SK-N-SH treated with all-trans-retinoic acid at 6 μM for 48 hours (cell line): ENCODE measurements around the gene SIK3.

Experiments used
- ATAC-seq: fragments of 200-7000 bp; cut with Tn5 transposase; 3 replicates; pipeline ENCODE4 v1.9.1; 2020; ENCODE audit warnings: mild to moderate bottlenecking, moderate library complexity
- ARNTL ChIP-seq: fragments of 450-650 bp; formaldehyde crosslinking; IDR thresholded peaks from 2 replicates; pipeline ENCODE4 v1.5.0; 2020; ENCODE audit warnings: low read depth, mild to moderate bottlenecking, moderate library complexity, borderline replicate concordance
- BACH2 ChIP-seq: fragments of 250-450 bp; sonication (Bioruptor Pico); IDR thresholded peaks from 2 replicates; pipeline ENCODE4 v1.9.0; 2021; ENCODE audit warnings: mild to moderate bottlenecking, borderline replicate concordance
- CREB5 ChIP-seq: fragments of 250-450 bp; sonication (Bioruptor Pico); IDR thresholded peaks from 2 replicates; pipeline ENCODE4 v1.5.1; 2020; ENCODE audit warnings: low read depth, mild to moderate bottlenecking, moderate library complexity
- CSDC2 ChIP-seq: fragments of 250-450 bp; sonication (Bioruptor Pico); IDR thresholded peaks from 2 replicates; pipeline ENCODE4 v1.5.0; 2020; ENCODE audit warnings: mild to moderate bottlenecking, moderate library complexity
- ESRRG ChIP-seq: fragments of 250-450 bp; sonication (Bioruptor Pico); IDR thresholded peaks from 2 replicates; pipeline ENCODE4 v1.6.1; 2021; ENCODE audit warnings: mild to moderate bottlenecking
- GLIS3 ChIP-seq: fragments of 250-450 bp; sonication (Bioruptor Pico); IDR thresholded peaks from 2 replicates; pipeline ENCODE4 v1.5.0; 2020; ENCODE audit warnings: mild to moderate bottlenecking, moderate library complexity
- ISL1 ChIP-seq: fragments of 250-450 bp; sonication (Bioruptor Pico); IDR thresholded peaks from 2 replicates; pipeline ENCODE4 v2.1.2; 2022; ENCODE audit warnings: mild to moderate bottlenecking, moderate library complexity
- OSR1 ChIP-seq: fragments of 250-450 bp; sonication (Bioruptor Pico); IDR thresholded peaks from 2 replicates; pipeline ENCODE4 v1.8.0; 2022; ENCODE audit warnings: moderate library complexity, mild to moderate bottlenecking, inconsistent platforms
- POU6F1 ChIP-seq: fragments of 250-450 bp; sonication (Bioruptor Pico); IDR thresholded peaks from 2 replicates; pipeline ENCODE4 v1.8.0; 2021; ENCODE audit warnings: low read depth, mild to moderate bottlenecking, moderate library complexity, borderline replicate concordance
- PPARA ChIP-seq: fragments of 250-450 bp; sonication (Bioruptor Pico); IDR thresholded peaks from 2 replicates; pipeline ENCODE4 v1.5.0; 2020; ENCODE audit warnings: mild to moderate bottlenecking, borderline replicate concordance
- RARB ChIP-seq: fragments of 250-450 bp; sonication (Bioruptor Pico); IDR thresholded peaks from 2 replicates; pipeline ENCODE4 v1.8.0; 2021; ENCODE audit warnings: mild to moderate bottlenecking, moderate library complexity
- SNAI2 ChIP-seq: fragments of 250-450 bp; sonication (Bioruptor Pico); IDR thresholded peaks from 2 replicates; pipeline ENCODE4 v1.5.0; 2020; ENCODE audit warnings: mild to moderate bottlenecking, moderate library complexity
- TCF4 ChIP-seq: fragments of 250-450 bp; sonication (Bioruptor Pico); IDR thresholded peaks from 2 replicates; pipeline ENCODE4 v1.8.0; 2021; ENCODE audit warnings: mild to moderate bottlenecking, moderate library complexity, borderline replicate concordance
- TOX ChIP-seq: fragments of 250-450 bp; sonication (Bioruptor Pico); IDR thresholded peaks from 2 replicates; pipeline ENCODE4 v1.8.0; 2021; ENCODE audit warnings: mild to moderate bottlenecking, moderate library complexity, borderline replicate concordance
- TSHZ2 ChIP-seq: fragments of 250-450 bp; sonication (Bioruptor Pico); IDR thresholded peaks from 2 replicates; pipeline ENCODE4 v1.5.0; 2020; ENCODE audit warnings: mild to moderate bottlenecking, moderate library complexity
- ZC3H10 ChIP-seq: fragments of 250-450 bp; sonication (Bioruptor Pico); IDR thresholded peaks from 2 replicates; pipeline ENCODE4 v1.5.1; 2021; ENCODE audit warnings: mild to moderate bottlenecking, moderate library complexity
- ZFP3 ChIP-seq: fragments of 250-450 bp; sonication (Bioruptor Pico); IDR thresholded peaks from 2 replicates; pipeline ENCODE4 v1.5.0; 2020; ENCODE audit warnings: mild to moderate bottlenecking, moderate library complexity
- ZFP30 ChIP-seq: fragments of 450-650 bp; formaldehyde crosslinking; IDR thresholded peaks from 2 replicates; pipeline ENCODE4 v1.5.0; 2022; ENCODE audit warnings: mild to moderate bottlenecking, moderate library complexity
- ZNF8 ChIP-seq: fragments of 450-650 bp; formaldehyde crosslinking; IDR thresholded peaks from 2 replicates; pipeline ENCODE4 v1.5.0; 2020; ENCODE audit warnings: mild to moderate bottlenecking, moderate library complexity
- TF ChIP-seq, protein P1 (sequence below): fragments of 250-450 bp; sonication (Bioruptor Pico); IDR thresholded peaks from 2 replicates; pipeline ENCODE4 v1.5.1; 2021; ENCODE audit warnings: mild to moderate bottlenecking, moderate library complexity
- TF ChIP-seq, protein P2 (sequence below): fragments of 250-450 bp; sonication (Bioruptor Pico); IDR thresholded peaks from 2 replicates; pipeline ENCODE4 v1.8.0; 2020; ENCODE audit warnings: mild to moderate bottlenecking, moderate library complexity, borderline replicate concordance

Gene SIK3

DNA sequence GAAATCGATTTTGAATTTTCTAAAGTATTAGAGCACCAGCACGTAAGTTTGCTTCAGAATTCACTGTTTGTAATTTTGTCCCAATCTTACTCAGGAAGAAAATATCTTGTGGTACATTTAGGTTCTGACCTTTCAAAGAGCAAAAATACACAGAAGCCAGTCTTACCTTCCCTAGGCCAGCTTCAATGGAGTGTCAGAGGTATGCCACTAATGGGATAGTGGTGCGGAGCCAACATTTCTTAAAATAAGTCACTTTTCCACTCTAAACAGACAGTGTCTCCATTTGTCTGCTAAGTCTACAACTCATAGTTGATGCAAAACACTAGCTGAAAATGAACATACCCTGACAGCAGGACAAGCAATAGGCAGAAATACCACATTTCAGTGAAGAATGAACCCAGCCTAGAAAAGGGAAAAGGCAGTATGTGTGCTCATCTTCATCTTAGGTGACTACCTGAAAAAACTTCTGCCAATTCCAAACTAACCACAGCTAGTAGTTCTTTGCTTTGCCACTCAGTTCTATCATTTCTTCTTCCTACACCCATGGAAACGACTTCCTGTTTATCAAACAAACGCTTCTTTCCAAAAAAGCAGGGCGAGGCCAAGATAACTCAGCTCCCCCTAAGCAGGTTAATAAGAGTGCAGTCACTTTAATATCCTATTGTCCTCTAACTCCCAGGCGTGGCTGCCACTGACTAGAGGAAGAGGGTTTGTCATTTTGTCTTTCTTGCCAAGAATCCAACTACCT is 166.8 kb downstream of the SIK3 start (continued):
- TF ChIP-seq PPARA (no peak), OSR1 (CRISPR knock-in tag) (no peak)

GRCh38 chr11:116930586-116930985 is 167.6 kb downstream of the SIK3 start:
- TF ChIP-seq ZFP3 (CRISPR knock-in tag), result no peak
- TF ChIP-seq SNAI2 (CRISPR knock-in tag), result no peak
- no peak for TF ChIP-seq BACH2 (CRISPR knock-in tag)
- no peak for TF ChIP-seq GLIS3
- TF ChIP-seq ZC3H10, result no peak
- TF ChIP-seq RARB (CRISPR knock-in tag), result no peak
- ATAC-seq, result no peak; the same call in 1 of the 3 replicates

- ATAC-seq, result peak; percentile 68
- TF ChIP-seq POU6F1, result no peak
- TF ChIP-seq TSHZ2, result no peak
- TF ChIP-seq, protein P1, sequence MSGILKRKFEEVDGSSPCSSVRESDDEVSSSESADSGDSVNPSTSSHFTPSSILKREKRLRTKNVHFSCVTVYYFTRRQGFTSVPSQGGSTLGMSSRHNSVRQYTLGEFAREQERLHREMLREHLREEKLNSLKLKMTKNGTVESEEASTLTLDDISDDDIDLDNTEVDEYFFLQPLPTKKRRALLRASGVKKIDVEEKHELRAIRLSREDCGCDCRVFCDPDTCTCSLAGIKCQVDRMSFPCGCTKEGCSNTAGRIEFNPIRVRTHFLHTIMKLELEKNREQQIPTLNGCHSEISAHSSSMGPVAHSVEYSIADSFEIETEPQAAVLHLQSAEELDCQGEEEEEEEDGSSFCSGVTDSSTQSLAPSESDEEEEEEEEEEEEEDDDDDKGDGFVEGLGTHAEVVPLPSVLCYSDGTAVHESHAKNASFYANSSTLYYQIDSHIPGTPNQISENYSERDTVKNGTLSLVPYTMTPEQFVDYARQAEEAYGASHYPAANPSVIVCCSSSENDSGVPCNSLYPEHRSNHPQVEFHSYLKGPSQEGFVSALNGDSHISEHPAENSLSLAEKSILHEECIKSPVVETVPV (CRISPR knock-in tag), result no peak
- no peak for TF ChIP-seq CREB5 (CRISPR knock-in tag)
- no peak for TF ChIP-seq ZNF8
- no peak for TF ChIP-seq OSR1 (CRISPR knock-in tag)
- TF ChIP-seq ZFP30 (CRISPR knock-in tag), result no peak
- TF ChIP-seq, protein P2, sequence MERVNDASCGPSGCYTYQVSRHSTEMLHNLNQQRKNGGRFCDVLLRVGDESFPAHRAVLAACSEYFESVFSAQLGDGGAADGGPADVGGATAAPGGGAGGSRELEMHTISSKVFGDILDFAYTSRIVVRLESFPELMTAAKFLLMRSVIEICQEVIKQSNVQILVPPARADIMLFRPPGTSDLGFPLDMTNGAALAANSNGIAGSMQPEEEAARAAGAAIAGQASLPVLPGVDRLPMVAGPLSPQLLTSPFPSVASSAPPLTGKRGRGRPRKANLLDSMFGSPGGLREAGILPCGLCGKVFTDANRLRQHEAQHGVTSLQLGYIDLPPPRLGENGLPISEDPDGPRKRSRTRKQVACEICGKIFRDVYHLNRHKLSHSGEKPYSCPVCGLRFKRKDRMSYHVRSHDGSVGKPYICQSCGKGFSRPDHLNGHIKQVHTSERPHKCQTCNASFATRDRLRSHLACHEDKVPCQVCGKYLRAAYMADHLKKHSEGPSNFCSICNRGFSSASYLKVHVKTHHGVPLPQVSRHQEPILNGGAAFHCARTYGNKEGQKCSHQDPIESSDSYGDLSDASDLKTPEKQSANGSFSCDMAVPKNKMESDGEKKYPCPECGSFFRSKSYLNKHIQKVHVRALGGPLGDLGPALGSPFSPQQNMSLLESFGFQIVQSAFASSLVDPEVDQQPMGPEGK (CRISPR knock-in tag), result no peak
- TF ChIP-seq SNAI2 (CRISPR knock-in tag), result no peak
- no peak for TF ChIP-seq ARNTL
- no peak for TF ChIP-seq ESRRG
- no peak for TF ChIP-seq CSDC2
- TF ChIP-seq GLIS3, result no peak
- TF ChIP-seq TOX (CRISPR knock-in tag), result no peak
- no peak for TF ChIP-seq TCF4
Observed at GRCh38 chr11:116930177-116930576, 168.1 kb downstream of the SIK3 start.

GRCh38 chr11:116929414-116930090 is 168.7 kb downstream of the SIK3 start:
- peak; percentile 34 for ATAC-seq
- TF ChIP-seq TCF4 (no peak), RARB (CRISPR knock-in tag) (no peak), SNAI2 (CRISPR knock-in tag) (no peak), GLIS3 (no peak), ZFP3 (CRISPR knock-in tag) (no peak), ARNTL (no peak), BACH2 (CRISPR knock-in tag) (no peak), ISL1 (CRISPR knock-in tag) (no peak; the same call in 1 of the 2 replicates), ZFP30 (CRISPR knock-in tag) (no peak), ESRRG (no peak), OSR1 (CRISPR knock-in tag) (no peak), TSHZ2 (no peak)
- TF ChIP-seq, protein P2 (CRISPR knock-in tag), result no peak
